Subcutaneous abdominal adipose tissue (tissue), 5 donors: ENCODE results near the gene EML6.

ENCODE experiments used
- H3K27ac ChIP-seq: one replicate; pipeline ENCODE4 v1.7.0; 2013; ENCODE audit warnings: low read depth, mild to moderate bottlenecking, inconsistent platforms, low read length, moderate library complexity
- H3K27me3 ChIP-seq, 5 donors: one replicate each; pipeline ENCODE4 v1.7.0; 2013; ENCODE audit warnings: low read length in 5 of 5, inconsistent platforms in 1 of 5; ENCODE audit not compliant: control insufficient read depth in 5 of 5, insufficient read depth in 4 of 5
- H3K36me3 ChIP-seq, 5 donors: one replicate each; pipeline ENCODE4 v1.7.0; 2013; ENCODE audit warnings: low read length in 5 of 5; ENCODE audit not compliant: control insufficient read depth in 5 of 5, insufficient read depth in 5 of 5
- H3K4me1 ChIP-seq, 5 donors: one replicate each; pipeline ENCODE4 v1.7.0; 2013; ENCODE audit warnings: low read length in 5 of 5, mild to moderate bottlenecking in 3 of 5, moderate library complexity in 1 of 5; ENCODE audit not compliant: control insufficient read depth in 5 of 5, insufficient read depth in 5 of 5
- H3K4me3 ChIP-seq, 5 donors: one replicate each; pipeline ENCODE4 v1.7.0; 2013; ENCODE audit warnings: low read length in 5 of 5, low read depth in 1 of 5
- H3K9ac ChIP-seq, 5 donors: one replicate each; pipeline ENCODE4 v1.7.0; 2013; ENCODE audit warnings: low read length in 5 of 5, mild to moderate bottlenecking in 4 of 5, moderate library complexity in 3 of 5
- H3K9me3 ChIP-seq, 5 donors: one replicate each; pipeline ENCODE4 v1.7.0; 2013; ENCODE audit warnings: low read length in 5 of 5; ENCODE audit not compliant: control insufficient read depth in 5 of 5
- donor health status: healthy.
- donor health status: healthy.
- donor health status: healthy.
- donor health status: healthy.
- donor health status: healthy.

The EML6 gene

DNA sequence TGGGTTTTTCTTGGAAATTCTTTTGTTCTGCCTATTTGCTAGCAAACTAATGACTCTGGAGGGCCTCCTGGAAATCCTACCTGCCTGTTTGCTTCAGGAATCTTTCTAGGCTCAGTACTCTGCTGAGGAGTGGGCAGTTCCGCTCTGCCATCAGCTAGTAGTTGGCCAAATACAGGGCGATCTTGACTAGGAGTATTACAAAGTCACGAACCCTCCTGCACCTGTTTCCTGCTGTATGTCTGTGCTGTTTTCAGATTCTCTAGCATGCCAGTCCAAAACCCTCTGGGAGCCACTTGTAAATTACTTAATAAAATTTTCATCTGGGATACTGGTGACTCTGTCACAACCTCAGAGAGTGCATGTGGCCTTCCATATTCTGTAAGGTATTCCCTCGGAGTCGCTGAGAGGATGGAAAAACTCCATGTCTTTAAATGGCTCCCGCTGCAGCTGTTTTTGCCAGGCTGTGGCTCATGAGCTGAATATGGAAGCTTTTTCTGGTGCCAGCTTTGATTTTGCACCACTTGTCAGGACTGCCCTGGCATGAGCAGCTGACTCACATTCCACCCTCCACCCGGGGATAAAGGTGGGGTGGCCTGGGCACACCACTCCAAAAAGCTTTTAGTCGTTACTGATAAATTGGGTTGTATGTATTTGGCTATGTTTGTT lies 203.8 kb downstream of the EML6 start:
- Histone ChIP-seq H3K9me3 (no peaks in the 10 kb centered on the region), H3K4me3 (no peak overlapping the region), H3K36me3 (no peaks in the 10 kb centered on the region), H3K9ac (no peak overlapping the region), H3K27me3 (no peaks in the 10 kb centered on the region), H3K4me1 (peaks cover 0 to 35% (median 5%) of the 10 kb centered on the region in 5 donors), H3K27ac (no peak overlapping the region)

DNA sequence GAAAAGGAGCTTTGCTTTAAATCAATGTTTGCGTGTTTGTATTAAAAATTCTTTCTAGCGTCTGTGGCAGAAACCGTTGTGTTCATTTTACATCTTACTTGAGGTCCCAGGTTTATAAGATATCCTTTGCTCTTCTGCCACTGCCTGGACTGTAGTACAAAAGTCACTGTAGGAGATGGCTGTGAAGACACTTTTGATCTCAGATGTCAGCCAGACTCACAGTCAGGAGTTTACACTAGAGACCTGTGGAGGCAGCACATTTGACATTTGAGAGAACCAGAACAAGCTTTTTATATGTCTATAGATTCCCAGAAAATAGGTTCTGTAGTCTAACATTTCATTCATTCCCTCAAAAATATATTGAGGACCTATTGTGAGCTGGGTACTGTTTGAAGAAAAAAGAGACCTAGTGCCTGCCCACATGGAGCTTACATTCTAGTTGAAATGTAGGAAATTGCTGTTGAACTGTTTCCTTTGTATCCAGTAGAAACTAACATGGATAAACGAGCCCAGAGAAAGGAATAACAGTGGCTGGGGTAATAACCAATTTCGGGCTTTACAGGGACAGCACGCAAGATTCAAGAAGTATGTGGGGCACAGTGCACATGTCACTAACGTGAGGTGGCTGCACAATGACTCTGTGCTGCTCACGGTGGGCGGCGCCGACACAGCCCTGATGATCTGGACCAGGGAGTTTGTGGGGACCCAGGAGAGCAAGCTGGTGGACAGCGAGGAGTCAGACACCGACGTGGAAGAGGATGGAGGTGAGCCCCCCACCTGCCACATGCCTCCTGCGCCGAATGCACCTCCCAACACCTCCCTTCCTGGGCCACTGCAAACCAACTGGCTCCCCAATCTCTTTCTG lies 204.5 kb downstream of the EML6 start:
- no peak overlapping the region for H3K27ac ChIP-seq
- no peaks in the 10 kb centered on the region for H3K36me3 ChIP-seq
- H3K9me3 ChIP-seq, result no peaks in the 10 kb centered on the region
- no peak overlapping the region for H3K4me3 ChIP-seq
- peaks cover 0 to 35% (median 5%) of the 10 kb centered on the region in 5 donors for H3K4me1 ChIP-seq
- H3K9ac ChIP-seq, result no peak overlapping the region
- H3K27me3 ChIP-seq, result no peaks in the 10 kb centered on the region

DNA sequence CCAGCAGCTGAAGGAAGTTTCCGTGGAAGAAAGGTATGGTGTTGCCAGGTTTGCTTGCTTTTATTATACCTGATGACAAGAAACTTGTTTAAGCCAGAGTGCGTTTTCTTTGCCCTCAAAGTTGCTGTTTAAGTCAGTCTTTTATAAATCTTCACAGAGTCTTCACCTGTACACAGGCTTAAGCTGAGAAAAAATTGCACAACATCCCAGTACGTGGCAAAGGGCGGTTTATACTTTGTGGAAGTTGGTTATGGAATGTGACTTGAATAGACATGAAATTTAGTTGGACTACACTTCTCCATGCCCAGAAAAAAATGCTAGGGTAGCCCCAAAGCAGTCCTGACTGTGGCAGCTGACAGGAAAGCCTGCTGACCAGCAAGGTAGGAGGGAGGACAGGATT lies 205.3 kb downstream of the EML6 start:
- no peaks in the 10 kb centered on the region for H3K9me3 ChIP-seq
- no peak overlapping the region for H3K27ac ChIP-seq
- no peaks in the 10 kb centered on the region for H3K27me3 ChIP-seq
- H3K4me3 ChIP-seq, result no peak overlapping the region
- H3K9ac ChIP-seq, result no peak overlapping the region
- no peaks in the 10 kb centered on the region for H3K36me3 ChIP-seq
- H3K4me1 ChIP-seq, result peaks cover 0 to 35% (median 5%) of the 10 kb centered on the region in 5 donors

DNA sequence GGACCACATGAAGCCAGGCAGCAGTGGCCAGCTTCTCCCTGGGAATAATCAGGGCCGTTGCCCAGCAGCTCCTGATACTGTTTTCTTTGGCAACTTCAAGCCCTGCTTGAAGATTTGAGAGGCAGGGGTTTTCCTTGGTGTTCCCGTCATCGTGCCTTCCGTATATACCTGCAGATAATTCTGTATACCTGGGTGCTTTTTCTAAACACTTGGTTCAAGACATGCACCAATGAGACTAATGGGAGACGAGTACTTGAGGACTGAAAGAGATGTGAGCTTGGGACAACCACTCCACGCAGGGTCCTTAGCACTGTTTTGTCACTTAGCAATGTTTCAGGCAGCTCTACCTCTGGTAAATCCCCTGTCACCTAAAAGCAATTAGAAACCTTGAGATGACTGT lies 208.0 kb downstream of the EML6 start:
- Histone ChIP-seq H3K4me3 (no peak overlapping the region), H3K27me3 (no peaks in the 10 kb centered on the region), H3K27ac (no peak overlapping the region), H3K9me3 (no peaks in the 10 kb centered on the region), H3K4me1 (peaks cover 0 to 26% (median 5%) of the 10 kb centered on the region in 5 donors), H3K9ac (no peak overlapping the region), H3K36me3 (no peaks in the 10 kb centered on the region)

DNA sequence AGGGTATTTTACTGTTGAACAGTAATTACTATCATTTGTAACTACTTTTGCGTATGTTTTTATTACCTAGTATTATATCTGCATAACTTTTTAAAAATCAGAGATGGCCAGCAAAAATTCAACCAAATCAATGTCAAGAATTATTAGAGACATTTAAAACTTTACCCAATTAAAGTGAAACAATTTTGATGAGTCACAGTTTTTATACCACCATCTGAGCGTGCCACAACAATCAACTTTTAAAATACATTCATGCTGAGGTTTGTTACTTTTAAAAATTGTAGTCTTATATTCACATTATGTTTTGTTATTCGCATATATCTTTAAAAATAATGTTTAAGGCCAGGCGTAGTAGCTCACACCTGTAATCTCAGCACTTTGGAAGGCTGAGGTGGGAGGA lies 211.9 kb downstream of the EML6 start:
- Histone ChIP-seq H3K36me3 (no peaks in the 10 kb centered on the region), H3K9ac (no peak overlapping the region), H3K4me3 (no peak overlapping the region), H3K27ac (no peak overlapping the region), H3K27me3 (no peaks in the 10 kb centered on the region), H3K9me3 (peaks cover 0 to 6% (median 0%) of the 10 kb centered on the region in 5 donors), H3K4me1 (peaks cover 0 to 4% (median 3%) of the 10 kb centered on the region in 5 donors)

DNA sequence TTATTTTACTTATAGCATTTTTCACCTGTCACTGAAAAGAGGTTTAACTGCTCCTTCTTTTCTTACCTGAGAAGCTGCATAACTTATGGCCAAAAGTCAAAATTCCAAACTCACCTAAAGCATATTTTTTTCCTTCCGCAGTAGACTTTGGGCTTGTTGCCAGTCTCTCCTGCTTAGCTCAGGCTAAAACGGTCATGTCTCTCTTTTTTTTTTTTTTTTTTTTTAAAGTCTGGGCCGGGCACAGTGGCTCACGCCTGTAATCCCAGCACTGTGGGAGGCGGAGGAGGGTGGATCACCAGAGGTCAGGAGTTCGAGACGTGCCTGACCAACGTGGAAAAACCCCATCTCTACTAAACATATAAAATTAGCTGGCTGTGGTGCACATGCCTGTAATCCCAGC lies 213.3 kb downstream of the EML6 start:
- H3K27ac ChIP-seq, result no peak overlapping the region
- no peaks in the 10 kb centered on the region for H3K4me1 ChIP-seq
- H3K4me3 ChIP-seq, result no peak overlapping the region
- H3K9me3 ChIP-seq, result peaks cover 0 to 6% (median 0%) of the 10 kb centered on the region in 5 donors
- no peaks in the 10 kb centered on the region for H3K36me3 ChIP-seq
- no peak overlapping the region for H3K9ac ChIP-seq
- no peaks in the 10 kb centered on the region for H3K27me3 ChIP-seq

DNA sequence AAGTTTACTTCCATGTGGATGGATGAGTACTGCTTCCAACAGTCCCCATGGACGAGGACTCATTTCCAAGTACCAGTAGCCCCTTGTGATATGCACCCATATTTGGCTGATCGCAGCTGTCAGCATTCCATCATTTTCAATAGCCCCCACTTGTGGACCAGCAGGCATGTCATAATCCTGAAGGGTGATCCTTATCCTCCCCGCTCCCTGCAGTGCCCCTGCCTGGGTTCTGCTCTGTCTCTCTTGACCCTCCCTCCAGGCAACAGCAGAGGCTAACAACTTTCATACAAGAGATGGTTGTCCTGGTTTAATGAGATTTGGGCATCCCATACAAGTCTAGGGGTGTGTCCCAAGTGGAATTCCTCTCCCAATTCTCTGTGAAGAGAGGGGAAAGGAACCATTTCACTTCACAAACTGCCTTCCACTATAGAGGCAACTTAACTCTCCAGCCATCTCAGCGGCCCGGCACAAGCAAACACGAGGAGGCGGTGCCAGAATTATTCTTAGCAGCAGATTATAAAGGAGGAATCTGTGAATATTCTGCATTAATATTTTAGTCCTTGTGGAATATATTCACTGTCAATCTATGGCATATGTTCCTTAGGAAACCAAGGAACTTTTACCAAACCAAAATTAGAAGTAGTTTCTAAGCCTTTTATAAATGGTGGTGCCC lies 216.1 kb downstream of the EML6 start:
- no peaks in the 10 kb centered on the region for H3K36me3 ChIP-seq
- H3K4me3 ChIP-seq, result no peak overlapping the region

DNA sequence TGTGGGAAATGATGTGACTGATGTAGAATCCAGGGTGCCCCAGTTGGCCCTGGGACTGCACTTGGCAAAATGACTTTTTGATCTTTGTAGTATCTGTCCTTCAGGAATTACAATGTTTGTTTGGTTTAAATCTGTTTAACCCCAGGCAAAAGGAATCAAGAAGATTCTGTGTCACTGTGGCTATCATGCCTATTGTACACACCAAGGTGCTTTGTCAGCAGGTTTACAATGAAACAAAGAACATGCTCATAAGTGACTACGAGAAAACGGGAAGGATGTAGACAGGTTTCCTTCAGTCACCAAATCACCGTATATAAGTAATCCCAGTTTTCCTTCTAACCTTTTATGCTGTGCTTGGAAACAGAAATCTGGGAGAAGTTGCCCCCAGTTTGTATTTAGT lies 217.3 kb downstream of the EML6 start:
- no peak overlapping the region for H3K27ac ChIP-seq
- no peaks in the 10 kb centered on the region for H3K27me3 ChIP-seq
- peaks cover 2 to 6% (median 4%) of the 10 kb centered on the region in 5 donors for H3K4me1 ChIP-seq
- H3K4me3 ChIP-seq, result no peak overlapping the region
- H3K9me3 ChIP-seq, result peaks cover 0 to 6% (median 0%) of the 10 kb centered on the region in 5 donors
- H3K36me3 ChIP-seq, result no peaks in the 10 kb centered on the region
- no peak overlapping the region for H3K9ac ChIP-seq

More for the DNA sequence above, 216.1 kb downstream of the EML6 start:
- no peak overlapping the region for H3K27ac ChIP-seq
- peaks cover 0 to 6% (median 0%) of the 10 kb centered on the region in 5 donors for H3K9me3 ChIP-seq
- no peaks in the 10 kb centered on the region for H3K27me3 ChIP-seq
- H3K4me1 ChIP-seq, result no peaks in the 10 kb centered on the region
- no peak overlapping the region for H3K9ac ChIP-seq

DNA sequence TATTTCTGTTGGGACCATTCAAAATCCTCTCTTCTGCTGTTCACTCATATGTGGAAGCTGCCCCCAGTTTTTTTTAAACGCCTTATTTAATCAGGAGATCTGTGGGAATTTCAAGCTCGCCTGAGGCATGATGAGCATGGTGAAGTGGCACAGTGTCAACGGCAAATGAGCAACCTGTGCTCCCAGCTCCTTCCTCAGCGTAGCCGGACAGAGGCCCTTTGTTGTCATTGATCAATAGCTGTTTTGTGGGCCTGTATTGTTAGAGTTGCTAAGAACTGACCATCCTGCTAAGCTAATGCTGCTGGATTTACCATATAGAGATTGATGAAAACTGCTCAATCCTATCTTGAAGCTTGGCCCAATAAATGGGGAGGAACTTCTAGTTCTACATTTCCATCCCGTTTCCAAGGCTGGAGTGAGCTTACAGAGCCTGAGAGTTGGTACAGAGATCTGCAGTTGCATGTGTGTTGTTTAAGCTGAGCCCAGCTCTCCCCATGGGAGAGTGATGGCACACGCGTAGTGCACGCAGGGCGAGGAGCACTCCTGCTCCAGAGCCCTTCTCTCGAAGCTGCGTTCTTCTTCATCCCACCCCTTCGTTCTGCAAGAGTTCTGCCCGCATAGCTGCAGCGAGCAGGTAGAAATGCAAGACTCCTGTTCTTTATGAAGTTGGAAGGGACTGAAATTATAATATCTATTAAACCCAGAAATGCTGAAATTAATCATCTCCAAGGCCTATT lies 218.0 kb downstream of the EML6 start:
- Histone ChIP-seq H3K36me3 (no peaks in the 10 kb centered on the region), H3K27me3 (no peaks in the 10 kb centered on the region), H3K9me3 (peaks cover 0 to 6% (median 0%) of the 10 kb centered on the region in 5 donors), H3K9ac (no peak overlapping the region), H3K4me1 (peaks cover 7 to 13% (median 11%) of the 10 kb centered on the region in 5 donors), H3K27ac (no peak overlapping the region), H3K4me3 (no peak overlapping the region)
